GM12891 (cell line): ENCODE data around the gene ANKRD55.

Experiments
- PAX5 ChIP-seq: IDR thresholded peaks from 2 replicates; pipeline ENCODE4 v1.6.1; 2011; ENCODE audit warnings: low read length, moderate library complexity, mild to moderate bottlenecking; ENCODE audit not compliant: insufficient read depth, severe bottlenecking
- POLR2A ChIP-seq: IDR thresholded peaks from 2 replicates; pipeline ENCODE4 v1.6.1; 2011; ENCODE audit warnings: low read depth, low read length, control low read depth
- POLR2AphosphoS5 ChIP-seq: IDR thresholded peaks from 2 replicates; pipeline ENCODE4 v1.6.1; 2011; ENCODE audit warnings: low read depth, low read length, control low read depth
- SPI1 ChIP-seq: IDR thresholded peaks from 2 replicates; pipeline ENCODE4 v1.6.1; 2011; ENCODE audit warnings: low read depth, low read length, control low read depth
- TAF1 ChIP-seq: IDR thresholded peaks from 2 replicates; pipeline ENCODE4 v1.6.1; 2011; ENCODE audit warnings: low read depth, low read length, control low read depth

- TF ChIP-seq POLR2A (no peak), TAF1 (no peak), POLR2AphosphoS5 (no peak), SPI1 (no peak), PAX5 (no peak)
Observed at GRCh38 chr5:56078278-56079156, 154.6 kb downstream of the ANKRD55 start.
